Stimulated activated CD4-positive, alpha-beta T cell treated with anti-CD3 and anti-CD28 coated beads, Interleukin-1b, Interleukin-23, amount 100 ng/mL, for 24 hours (primary cell): ENCODE results near the gene FRMPD2.
"Not testable (repeated sequence)": the region's sequence is repeated elsewhere in the genome, so short reads cannot be mapped to it uniquely, and the experiment has no call there.

Source experiments
- DNase-seq, 4 experiments: peaks; one replicate each; pipeline ENCODE4 v3.0.0-alpha.2; 2020; ENCODE audit warnings: low read depth in 4 of 4, low spot score in 1 of 4

Gene FRMPD2

DNA sequence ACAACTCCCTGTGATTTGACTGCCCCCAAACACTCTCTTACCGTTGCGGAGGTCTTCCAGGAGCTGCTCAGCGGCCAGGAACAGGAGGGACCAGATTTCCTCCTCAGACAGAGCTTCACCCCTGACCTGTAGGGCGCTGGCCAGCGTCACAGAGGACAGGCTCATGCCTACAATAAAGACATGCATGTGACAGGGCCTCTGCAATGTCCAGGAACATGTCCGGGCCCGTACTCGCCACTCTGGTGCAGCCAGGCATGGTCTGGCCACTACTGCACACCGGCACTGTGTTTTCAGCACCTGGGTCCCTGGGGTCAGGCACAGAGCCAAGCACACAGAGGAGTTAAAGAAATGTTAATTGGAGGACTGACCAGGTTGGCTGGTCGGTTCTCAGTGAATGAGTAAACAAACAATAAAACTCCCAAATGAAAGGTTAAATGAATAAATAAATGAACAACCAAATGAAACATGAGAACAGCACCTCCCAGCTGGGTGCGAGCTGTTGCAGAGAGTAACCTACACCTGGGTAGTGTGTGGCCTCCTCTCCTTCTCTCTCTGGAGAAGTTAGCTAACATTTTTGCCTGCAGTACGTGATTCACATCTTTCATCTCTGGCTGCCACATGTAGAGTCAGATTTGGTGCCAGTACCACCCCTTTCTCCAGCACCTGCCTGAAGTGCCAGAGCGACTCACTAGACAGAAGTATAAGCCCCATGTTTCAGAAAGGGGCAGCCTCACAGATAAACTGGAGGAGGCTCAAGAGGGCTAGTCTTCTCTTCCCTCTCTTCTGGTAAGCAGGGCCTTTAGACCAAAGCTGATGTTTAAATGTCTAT, 22.8 kb downstream of the FRMPD2 start:
- DNase-seq, result no peak

DNA sequence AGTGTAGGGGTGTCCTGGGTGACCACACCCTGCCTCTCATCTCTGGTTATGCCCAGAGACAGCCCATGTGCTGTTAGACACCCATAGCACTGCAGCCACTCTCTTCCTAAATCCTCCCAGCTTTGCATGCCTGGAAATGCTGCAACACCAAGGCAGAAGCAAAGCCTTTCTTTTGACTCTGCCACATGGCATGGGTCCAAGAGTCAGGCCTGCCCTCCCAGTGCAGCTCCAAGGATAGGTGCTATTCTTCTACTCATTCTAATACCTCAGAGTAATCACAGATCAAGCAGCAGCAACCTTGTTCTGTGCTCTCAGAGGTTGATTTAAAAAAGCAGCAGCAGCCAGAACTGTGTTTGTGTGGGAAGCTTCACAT, 23.4 kb downstream of the FRMPD2 start:
- DNase-seq, result no peak

DNA sequence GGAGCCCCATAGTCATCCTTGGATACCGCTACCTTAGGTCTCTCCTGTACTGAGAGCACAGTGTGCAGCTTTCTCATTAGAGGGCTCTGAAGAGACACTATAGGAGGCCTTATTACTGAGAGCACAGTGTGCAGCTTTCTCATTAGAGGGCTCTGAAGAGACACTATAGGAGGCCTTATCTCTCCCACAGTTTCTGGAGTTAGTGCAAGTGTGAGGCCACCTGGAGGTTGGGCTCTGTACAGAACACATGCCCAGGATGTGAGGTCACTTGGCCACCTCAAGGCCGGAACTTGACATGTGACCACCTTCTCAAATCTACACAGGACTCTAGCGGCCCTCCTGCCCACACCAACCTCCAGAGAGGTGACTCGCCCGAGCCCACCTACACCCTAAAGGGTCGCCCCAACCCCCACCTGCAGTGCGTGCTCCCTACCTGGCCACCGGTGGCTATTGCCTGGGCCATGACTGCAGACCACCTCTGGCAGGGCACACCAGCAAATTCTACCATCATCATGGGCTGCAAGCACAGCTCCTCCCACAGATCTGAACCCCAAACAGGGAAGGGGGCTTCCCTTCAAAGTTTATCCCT, 24.6 kb downstream of the FRMPD2 start:
- no peak for DNase-seq

DNA sequence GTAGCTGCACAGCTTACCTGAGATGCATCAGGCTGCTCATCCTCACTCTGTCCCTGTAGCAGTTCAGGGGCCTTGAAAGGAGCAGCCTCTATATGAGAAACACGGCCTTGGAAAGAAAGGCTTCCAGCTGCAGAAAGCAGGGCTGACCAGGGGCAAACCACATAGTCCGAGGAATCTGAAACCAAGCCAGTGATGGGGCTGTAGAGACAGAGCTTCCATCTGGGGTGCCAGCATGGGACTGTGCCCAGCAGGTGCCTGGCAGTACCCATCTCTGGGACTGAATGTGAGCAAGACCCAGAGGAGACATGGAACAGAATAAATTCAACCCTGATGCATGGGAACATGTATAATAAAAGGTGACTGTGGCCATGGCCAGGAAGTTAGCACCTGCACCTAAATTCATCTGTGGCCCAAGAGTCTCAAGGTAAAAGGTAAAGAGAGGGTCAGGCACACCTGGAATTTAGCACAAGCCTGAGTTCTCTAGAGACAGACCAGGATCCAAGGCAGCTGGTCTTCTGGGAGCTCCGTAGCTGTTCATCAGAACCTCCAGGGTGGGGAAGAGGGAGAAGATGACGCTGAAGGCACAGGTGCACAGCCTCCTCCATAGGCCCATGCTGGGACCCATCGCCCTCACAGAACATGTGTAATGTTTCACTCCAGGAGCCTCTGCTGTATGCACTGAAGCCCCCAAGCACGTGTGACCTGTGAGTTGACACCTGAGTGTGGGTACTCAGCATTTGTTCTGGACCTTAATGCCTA, 25.3 kb downstream of the FRMPD2 start:
- DNase-seq, result no peak

DNA sequence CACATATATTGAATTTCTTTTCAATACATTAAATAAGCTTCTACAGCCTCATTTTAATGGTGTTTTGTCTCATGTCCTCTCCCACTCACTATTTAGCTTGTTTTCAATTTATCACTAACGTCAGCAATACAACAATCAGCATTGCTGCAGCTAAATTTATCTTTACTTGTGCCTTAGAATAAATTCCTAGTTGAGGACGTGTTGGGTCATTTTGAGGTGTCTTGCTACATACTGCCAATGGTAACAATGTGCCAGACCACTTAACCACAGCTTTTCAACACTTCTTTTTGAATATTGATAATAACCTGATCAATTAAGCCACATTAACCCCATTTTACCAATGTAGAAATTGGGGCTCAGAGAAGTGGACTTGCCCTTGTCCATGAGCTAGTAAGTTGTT, 26.0 kb downstream of the FRMPD2 start:
- no peak for DNase-seq

DNA sequence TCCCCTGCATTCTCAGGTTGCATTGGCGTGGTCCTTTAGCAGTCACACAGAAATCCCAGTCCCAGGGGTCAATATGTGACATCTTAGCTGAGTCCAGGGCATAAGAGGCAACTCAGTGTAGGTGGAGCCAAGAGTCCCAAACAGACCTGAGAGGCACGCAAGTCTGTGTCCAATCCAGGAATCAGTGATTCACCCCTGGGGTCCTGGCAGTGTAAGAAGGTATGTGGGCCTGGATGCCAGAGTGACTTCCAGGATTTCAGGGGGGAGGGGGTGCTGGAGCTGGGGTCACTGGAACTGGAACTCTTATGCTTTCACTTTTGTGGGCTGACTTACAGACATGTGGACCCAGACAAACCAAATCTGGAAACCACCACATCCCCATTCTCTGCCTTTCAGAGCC, 26.8 kb downstream of the FRMPD2 start:
- no peak for DNase-seq

DNA sequence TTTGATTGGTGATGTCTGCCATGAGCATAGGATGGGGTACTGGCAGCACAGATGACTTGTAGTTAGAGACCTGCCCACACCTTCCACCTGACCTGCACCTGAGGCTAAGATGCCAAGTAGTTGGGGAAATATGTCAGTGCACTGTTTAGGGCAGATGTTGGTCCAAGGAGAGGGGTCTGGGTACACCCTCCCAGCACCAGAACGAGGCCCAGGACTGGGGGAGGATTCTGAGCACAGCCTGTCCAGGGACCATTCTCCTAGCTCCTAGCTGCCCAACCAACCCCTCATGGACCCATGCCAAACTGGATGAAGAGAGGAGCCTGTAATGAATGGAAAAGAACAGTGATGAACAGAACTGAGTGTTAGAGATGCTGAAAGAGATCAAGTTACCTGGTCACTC, 28.0 kb downstream of the FRMPD2 start:
- DNase-seq, result no peak

DNA sequence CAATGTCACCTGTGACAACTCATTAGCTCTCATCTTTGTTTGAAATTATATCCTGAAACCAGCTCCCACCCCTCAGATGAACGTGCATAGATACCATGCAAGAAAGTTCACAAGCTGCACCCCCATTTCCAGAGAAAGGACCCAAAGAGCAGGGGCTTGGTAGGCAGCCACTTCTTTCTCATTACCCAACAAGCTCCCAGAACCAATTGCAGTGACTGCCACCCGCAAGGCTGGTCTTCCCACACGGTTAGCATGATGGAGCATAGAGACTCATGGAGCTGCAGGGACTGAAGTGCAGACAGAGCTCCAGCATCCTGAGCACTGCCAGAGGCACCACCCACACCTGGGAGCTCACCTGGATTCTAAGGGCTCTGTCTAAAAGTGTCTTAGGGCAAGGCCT, 28.5 kb downstream of the FRMPD2 start:
- DNase-seq, result no peak

DNA sequence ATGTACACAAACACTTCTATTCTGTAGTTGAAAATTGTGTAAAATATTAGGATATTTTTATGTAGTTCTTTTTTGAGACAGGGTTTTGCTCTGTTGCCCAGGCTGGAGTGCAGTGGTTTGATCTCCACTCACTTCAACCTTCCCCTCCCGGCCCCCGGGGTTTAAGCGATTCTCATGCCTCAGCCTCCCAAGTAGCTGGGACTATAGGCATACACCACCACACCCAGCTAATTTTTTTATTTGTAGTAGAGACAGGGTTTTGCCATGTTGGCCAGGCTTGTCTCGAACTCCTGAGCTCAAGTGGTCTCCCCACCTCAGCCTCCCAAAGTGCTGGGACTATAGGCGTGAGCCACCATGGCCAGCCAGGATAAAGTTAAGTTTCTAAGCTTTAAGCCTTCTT, 30.6 kb downstream of the FRMPD2 start:
- DNase-seq, result not testable (repeated sequence)

DNA sequence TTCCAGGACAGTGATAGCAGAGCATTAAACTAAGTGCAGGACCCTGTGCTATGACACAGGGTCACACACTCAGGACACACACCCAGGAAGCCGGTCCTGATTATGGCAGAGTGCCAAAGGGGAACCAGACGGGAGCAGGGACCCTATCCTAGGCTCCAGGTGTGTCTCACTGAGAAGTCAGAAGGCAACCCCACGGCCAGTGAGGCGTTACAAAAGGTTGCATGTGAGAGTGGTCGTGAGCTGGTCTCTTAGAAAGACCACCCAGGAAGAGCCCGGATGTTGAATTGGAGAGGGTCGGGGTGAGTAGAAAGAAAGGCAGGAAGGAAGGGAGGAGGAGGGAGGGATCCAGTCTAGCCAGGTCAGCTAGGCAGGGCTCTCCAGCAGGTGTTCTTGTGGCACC, 31.0 kb downstream of the FRMPD2 start:
- DNase-seq, result no peak

DNA sequence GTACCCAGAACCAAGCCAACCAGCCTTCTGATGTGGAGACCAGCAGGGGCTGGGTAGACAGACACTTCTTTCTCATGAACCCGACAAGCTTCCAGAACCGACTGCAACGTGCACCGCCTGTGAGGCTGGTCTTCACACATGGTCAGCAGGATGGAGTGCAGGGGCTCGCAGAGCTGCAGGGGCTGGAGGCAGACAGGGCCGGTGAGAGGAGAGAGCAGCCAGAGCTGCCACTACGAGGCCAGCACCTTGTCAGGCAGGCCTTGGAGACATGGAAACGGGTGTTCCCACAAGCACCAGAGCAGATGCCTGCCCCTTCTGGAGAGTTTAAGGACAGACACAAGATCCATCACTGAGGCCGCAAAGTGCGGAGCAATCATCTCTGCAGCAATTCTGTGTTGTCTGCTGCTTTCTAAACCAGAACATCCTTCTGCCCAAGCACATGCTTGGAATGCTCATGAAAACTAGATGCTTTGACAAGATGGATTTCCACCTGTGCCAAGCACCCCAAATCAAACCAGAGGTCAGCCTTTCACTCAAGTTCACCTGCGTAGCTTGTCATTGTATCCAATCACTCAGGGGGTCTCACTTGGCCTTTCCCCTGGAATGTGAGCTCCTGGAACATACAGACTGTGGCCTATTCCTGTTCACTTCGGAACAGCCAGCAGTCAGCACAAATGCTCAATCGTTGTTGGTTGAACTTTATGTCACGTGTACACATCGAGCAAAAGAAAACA, 32.2 kb downstream of the FRMPD2 start:
- DNase-seq, result no peak

DNA sequence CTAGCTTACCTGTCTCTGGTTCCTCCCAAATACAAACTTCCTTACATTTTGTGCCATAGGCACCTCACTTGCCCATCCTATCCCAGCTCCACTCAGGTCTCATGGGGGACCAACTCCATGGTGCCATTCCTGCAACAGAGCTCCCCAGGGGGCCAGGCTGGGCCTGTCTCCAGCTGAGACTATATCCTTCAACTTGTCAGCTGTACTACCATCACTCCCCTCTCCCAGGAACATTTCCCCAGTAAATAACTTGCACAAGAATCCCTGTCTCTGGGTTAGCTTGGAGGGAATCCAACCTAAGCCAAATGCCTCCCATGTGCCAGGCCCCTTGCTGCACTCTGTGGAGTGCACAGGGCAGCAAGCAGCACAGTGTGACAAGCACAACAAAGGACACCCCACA, 33.2 kb downstream of the FRMPD2 start:
- no peak for DNase-seq

DNA sequence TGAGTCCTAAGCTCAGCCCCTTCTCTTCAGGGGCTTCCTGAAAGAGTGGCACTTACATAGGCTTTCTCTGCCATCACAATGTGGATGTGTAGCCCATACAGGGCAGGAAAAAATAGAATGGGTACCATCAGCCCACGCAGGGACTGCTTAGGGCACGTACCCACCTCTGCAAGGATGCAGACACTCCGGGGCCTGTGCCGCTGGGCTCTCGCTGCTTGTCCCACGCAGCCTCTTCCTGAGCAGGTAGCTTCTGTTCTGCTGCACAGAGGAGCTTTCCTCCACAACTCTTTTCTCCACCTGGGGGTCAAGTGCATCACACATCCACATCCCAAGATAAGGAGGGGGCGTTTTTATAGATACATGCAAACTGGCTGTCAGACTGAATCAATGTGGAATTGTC, 34.3 kb downstream of the FRMPD2 start:
- no peak for DNase-seq

DNA sequence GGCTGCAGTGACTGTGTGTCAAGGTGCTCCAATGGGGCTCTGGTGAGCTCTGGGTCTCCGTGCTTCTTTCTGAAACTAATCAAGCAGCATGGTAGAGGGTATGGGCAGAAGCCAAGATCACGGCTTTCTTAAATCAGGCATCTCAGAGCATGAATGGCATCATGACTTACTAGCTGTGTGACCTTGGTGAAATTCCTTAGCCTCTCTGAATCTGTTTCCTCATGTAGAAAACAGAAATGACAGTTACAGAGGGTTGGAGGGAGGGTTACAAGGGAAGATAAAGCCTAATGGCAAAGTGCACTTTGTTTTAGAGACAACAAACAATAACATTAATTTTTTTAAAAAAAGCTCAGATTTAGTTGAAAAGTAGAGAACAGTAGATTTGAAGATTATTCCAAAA, 34.9 kb downstream of the FRMPD2 start:
- DNase-seq, result no peak

DNA sequence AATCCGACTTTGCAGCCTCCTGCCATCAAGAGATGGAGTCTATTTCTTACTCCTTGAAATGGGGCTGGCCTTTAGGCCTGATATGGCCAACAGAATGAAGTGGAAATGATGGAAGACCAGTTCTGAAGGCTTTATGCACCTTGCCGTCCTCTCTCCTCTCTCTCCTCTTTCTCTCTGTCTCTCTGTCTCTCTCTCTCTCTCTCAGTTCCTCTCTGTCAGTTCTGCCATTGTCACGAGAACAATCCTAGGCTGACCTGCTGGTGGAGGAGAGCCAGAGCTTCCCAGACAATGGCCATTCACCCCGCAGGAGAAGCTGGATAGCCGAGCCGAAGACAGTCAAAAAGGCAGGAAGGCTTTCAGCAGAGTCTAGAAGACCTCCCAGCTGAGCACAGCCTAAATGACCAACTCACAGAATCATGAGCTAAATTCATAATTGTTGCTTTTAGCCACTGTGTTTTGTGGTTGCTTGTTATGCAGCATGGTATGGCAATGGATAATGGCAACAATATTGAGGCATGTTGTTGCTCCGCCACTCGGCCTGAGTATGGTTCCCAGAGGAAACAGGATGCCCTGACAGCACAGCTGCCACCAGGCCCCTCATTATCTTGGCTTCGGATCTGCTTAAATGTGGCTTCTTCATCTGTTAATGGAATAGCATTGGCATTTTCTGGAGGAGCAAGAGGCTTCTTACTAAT, 35.5 kb downstream of the FRMPD2 start:
- no peak for DNase-seq

DNA sequence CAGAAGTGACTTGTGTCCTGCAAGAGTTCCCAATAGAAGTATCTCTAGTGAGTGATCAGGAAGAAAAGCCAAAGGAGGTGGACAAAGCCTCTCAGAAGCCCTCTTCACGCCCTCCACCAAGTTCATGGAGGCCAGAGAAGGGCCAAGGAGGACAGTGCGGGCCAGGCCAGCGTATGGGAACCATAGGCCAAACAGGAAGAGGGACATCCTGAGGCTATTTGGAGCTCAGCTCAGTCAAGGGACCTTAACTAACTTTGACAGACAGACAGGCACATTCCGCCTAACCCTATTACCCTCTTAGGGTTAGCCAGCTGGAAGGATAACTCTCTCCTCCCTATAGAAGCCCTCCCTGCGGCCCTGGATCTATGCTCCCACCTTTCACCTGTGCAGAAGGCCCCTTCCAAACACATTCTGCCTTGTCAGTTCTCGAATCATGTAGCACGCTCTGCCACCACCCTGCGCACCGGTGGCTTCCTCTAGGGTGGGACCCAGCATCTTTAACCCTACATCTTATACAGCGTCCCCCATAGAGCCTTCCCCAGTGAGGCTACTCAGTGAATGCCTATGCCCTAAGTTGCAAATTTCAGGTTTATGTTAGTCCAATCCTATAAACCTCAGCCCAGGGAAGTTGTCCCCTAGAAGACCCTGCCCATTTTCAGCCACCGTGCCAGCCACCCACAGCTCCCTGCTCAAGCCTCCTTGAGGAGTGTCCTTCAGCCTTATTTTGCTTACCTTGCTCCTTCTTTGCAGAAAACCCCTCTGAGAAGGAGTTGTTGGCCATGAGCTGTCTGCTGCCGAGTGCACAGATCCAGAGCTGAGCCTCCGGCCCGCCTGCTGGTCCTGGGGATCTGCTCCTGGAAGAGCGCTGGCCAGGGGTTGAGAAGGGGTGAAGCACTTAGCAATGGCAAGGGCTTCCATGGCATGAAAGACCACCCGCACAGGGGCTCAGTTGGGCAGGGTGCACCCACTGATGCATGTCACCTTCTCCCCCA, 36.9 kb downstream of the FRMPD2 start:
- DNase-seq, result no peak

DNA sequence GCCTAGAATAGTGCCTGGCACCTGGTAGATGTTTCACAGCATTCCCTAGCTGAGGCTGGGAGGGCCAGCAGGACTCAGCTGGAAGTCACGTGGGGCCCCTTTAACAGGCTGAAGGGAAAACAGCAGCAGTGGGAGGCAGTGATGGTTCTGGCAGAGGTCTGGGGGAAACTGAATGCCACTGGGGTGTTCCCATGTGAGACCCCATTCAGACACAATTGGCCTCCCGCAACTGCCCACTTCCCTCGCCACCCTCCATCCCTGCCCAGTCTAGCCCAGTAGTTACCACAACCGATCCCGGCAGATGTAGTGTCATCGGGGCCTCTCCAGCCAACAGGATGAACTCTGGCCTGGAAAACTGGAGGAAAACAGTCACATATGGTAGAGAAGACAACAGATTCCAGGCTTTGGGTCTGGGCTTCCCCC, 38.3 kb downstream of the FRMPD2 start:
- no peak for DNase-seq

DNA sequence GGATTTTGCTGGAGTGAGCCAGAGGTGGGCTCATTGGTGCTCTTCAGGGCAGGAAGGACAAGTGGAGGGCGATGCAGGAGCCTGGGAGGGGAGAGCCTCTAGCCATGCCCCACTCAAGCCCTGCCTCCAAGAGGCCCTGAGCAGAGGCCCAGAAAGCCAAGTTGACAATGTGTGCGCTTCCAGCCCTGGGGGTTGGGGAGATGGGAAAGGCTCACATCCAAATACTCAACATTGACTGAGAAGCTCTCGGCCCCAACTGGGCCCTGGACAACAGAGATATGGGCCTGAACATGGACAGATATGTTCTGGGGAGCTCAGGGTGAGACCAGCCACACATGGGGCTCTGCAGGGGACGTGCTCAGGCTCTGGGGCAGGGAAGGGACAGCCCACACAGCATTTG, 39.0 kb downstream of the FRMPD2 start:
- DNase-seq, result no peak

DNA sequence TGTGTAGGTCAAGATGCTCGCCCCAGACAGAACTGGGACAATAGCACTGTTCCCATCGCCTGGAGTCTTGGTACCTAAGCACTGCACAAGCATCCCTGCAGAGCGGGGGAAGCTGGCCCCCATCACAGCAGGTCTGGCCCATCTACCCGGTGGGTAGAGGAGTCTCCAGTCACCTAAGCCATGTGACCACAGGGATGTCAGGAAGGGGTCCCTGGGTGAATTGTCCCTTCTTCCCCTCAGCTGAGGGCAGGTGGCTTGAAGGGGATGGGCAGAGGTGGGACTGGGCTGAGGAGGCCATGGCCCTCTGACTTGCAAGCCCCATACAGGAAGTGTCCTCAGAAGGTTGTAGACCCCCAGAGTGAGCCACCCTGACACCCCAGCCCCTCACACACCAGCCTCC, 39.7 kb downstream of the FRMPD2 start:
- no peak for DNase-seq

DNA sequence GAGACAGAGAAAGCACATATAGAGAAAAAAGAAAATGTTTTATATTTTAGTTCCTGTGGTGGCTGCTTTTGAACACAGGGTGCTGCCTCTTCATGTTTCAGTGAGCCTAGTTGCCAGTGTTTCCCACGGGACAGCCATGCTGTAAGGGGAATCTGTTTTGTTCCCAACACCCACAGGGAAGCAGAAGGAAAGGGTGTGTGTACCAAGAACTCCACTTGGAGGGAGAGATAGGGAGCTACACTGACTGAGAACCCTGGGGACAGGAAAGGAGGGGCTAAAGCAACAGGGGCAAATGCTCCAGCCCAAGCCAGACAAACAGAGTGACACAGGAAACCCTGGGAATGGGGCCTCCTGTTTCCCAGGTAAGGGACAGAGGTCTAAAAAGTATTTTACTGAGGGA, 40.2 kb downstream of the FRMPD2 start:
- DNase-seq, result no peak
